Keratinocyte (primary cell): ENCODE data around the gene SLC7A4.

Source experiments
- EZH2 ChIP-seq: IDR thresholded peaks from one replicate; pipeline ENCODE4 v1.6.1; 2012; ENCODE audit warnings: inconsistent platforms, mild to moderate bottlenecking, low read length, moderate library complexity
- TF ChIP-seq, protein P1 (sequence below), 3 experiments: IDR thresholded peaks in 1 of 3; conservative IDR thresholded peaks in 1 of 3; optimal IDR thresholded peaks in 1 of 3; 2 replicates in 2 of 3; 3 replicates in 1 of 3; pipeline versions ENCODE3 to v1.5.1; 2011; ENCODE audit warnings: low read length in 3 of 3, mild to moderate bottlenecking in 3 of 3, moderate library complexity in 2 of 3, control low read depth in 1 of 3, inconsistent platforms in 1 of 3; ENCODE audit not compliant: insufficient read depth in 2 of 3; ENCODE audit errors: extremely low read depth in 1 of 3

GRCh38 chr22:21043860-21044535 lies 11.6 kb upstream of the SLC7A4 start:
- no peak for TF ChIP-seq EZH2
- TF ChIP-seq, protein P1, sequence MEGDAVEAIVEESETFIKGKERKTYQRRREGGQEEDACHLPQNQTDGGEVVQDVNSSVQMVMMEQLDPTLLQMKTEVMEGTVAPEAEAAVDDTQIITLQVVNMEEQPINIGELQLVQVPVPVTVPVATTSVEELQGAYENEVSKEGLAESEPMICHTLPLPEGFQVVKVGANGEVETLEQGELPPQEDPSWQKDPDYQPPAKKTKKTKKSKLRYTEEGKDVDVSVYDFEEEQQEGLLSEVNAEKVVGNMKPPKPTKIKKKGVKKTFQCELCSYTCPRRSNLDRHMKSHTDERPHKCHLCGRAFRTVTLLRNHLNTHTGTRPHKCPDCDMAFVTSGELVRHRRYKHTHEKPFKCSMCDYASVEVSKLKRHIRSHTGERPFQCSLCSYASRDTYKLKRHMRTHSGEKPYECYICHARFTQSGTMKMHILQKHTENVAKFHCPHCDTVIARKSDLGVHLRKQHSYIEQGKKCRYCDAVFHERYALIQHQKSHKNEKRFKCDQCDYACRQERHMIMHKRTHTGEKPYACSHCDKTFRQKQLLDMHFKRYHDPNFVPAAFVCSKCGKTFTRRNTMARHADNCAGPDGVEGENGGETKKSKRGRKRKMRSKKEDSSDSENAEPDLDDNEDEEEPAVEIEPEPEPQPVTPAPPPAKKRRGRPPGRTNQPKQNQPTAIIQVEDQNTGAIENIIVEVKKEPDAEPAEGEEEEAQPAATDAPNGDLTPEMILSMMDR (optimal IDR thresholded peaks at IDR 0.05 in 1 of 3, IDR thresholded peaks at IDR 0.05 in 1 of 3, conservative IDR thresholded peaks at IDR 0.05 in 1 of 3; ENCODE audit: extremely low read depth in 1 of 3, insufficient read depth in 2 of 3, low read length in 3 of 3), result no peak
